MCF 10A (cell line): ENCODE data around the gene FBLN2. TPM values are rescaled to one million over a fixed set of nuclear protein-coding genes. Genes with fewer than 3 reads are reported as not detected.
A peak's percentile ranks its signal among the peaks of the same experiment; 100 is the strongest.

ENCODE experiments used
- BruUV-seq: library from RNA; stranded (reverse); fragments of 400-500 nt; replicated peaks from 2 replicates; lab custom pipeline; 2021; lab: Mats Ljungman, UMichigan
- CTCF ChIA-PET: fragments of 300-600 bp; sonication (Branson Sonifier 250); formaldehyde crosslinking; extraction: SDS; loops from one replicate; lab custom pipeline; 2021; ENCODE audit warnings: antibody characterized with exemption, inconsistent platforms; lab: Yijun Ruan, JAX
- POLR2A ChIA-PET: fragments of 300-600, 350-650 bp; sonication (Branson Sonifier 250); formaldehyde crosslinking; extraction: SDS; loops from one replicate; lab custom pipeline; 2020; ENCODE audit warnings: antibody characterized with exemption, inconsistent platforms; lab: Yijun Ruan, JAX
- DNase-seq: peaks from one replicate; pipeline ENCODE4 v3.0.0-alpha.2; 2018; ENCODE audit not compliant: unreplicated experiment
- H3K27ac Mint-ChIP-seq: one replicate; pipeline ENCODE4 v1.8.0; 2022; ENCODE audit warnings: mild to moderate bottlenecking, low read depth, mixed read lengths; ENCODE audit not compliant: unreplicated experiment
- H3K27me3 Mint-ChIP-seq: one replicate; pipeline ENCODE4 v1.8.0; 2022; ENCODE audit warnings: mixed read lengths; ENCODE audit not compliant: insufficient read depth, unreplicated experiment
- H3K36me3 Mint-ChIP-seq: one replicate; pipeline ENCODE4 v1.8.0; 2022; ENCODE audit warnings: mild to moderate bottlenecking, moderate library complexity, mixed read lengths; ENCODE audit not compliant: insufficient read depth, unreplicated experiment
- H3K4me1 Mint-ChIP-seq: one replicate; pipeline ENCODE4 v1.8.0; 2022; ENCODE audit warnings: mixed read lengths; ENCODE audit not compliant: insufficient read depth, unreplicated experiment
- H3K4me3 Mint-ChIP-seq: one replicate; pipeline ENCODE4 v1.8.0; 2022; ENCODE audit warnings: mild to moderate bottlenecking, moderate library complexity, mixed read lengths; ENCODE audit not compliant: unreplicated experiment
- H3K9me3 Mint-ChIP-seq: one replicate; pipeline ENCODE4 v1.8.0; 2022; ENCODE audit warnings: mixed read lengths; ENCODE audit not compliant: unreplicated experiment
- CTCF ChIP-seq: fragments of 200-600 bp; IDR thresholded peaks from one replicate; pipeline ENCODE4 v1.8.0; 2022; ENCODE audit warnings: antibody characterized with exemption, mild to moderate bottlenecking; ENCODE audit not compliant: unreplicated experiment
- intact Hi-C: fragments of 100-400 bp; cut with micrococcal nuclease; formaldehyde crosslinking; loops from 2 replicates; pipeline ENCODE4 v1.14.1; 2022
- total RNA-seq: library from RNA; stranded (reverse); gene quantifications from 2 replicates; pipeline ENCODE4 v1.2.3, GENCODE V29; 2022

FBLN2 gene
- total RNA-seq, 1 experiment from 2014 or later = not detected

GRCh38 chr3:13601692-13602080 is 52.8 kb downstream of the FBLN2 start:
- no peaks in the 10 kb centered on the region for H3K9me3 Mint-ChIP-seq
- no peak for DNase-seq
- intact Hi-C loops = loop anchor here (1.0 to 5.0 kb wide), 2 partner anchors 47 to 59 kb away; no protein-coding TSS in a partner anchor
- CTCF ChIA-PET = interaction anchor here (1.2 kb wide), 1 partner anchor 22 kb away, joined by 3 read pairs; no protein-coding TSS in a partner anchor
- no TSS peak for BruUV-seq
- POLR2A ChIA-PET = no interaction called here
- no peak for TF ChIP-seq CTCF
- no peak overlapping the region for H3K4me3 Mint-ChIP-seq
- no peaks in the 10 kb centered on the region for H3K27me3 Mint-ChIP-seq
- peak overlapping the region; percentile 95 for H3K27ac Mint-ChIP-seq
- no peaks in the 10 kb centered on the region for H3K36me3 Mint-ChIP-seq
- H3K4me1 Mint-ChIP-seq = peaks cover 36% of the 10 kb centered on the region

GRCh38 chr3:13605555-13605954 is 56.6 kb downstream of the FBLN2 start:
- no peak for TF ChIP-seq CTCF
- no peak for DNase-seq
- CTCF ChIA-PET = interaction anchor here (0.6 kb wide), 1 partner anchor 258 kb away, joined by 3 read pairs; no protein-coding TSS in a partner anchor
- Mint-ChIP-seq H3K27me3 (no peaks in the 10 kb centered on the region), H3K27ac (no peak overlapping the region), H3K4me3 (no peak overlapping the region), H3K9me3 (no peaks in the 10 kb centered on the region), H3K36me3 (no peaks in the 10 kb centered on the region), H3K4me1 (peaks cover 26% of the 10 kb centered on the region)
- intact Hi-C loops = no loop called here
- POLR2A ChIA-PET = no interaction called here
- no TSS peak for BruUV-seq

- peak overlapping the region; percentile 66 for H3K27ac Mint-ChIP-seq
Observed at GRCh38 chr3:13607821-13608597, 59.1 kb downstream of the FBLN2 start.

More at GRCh38 chr3:13607821-13608597, 59.1 kb downstream of the FBLN2 start:
- ChIA-PET POLR2A (no interaction called here), CTCF (interaction anchor here (1.4 kb wide), 1 partner anchor 277 kb away, joined by 5 read pairs; no protein-coding TSS in a partner anchor)
- no peak for DNase-seq
- peaks cover 10% of the 10 kb centered on the region for H3K4me1 Mint-ChIP-seq
- H3K36me3 Mint-ChIP-seq = no peaks in the 10 kb centered on the region
- H3K27me3 Mint-ChIP-seq = no peaks in the 10 kb centered on the region
- no peak for TF ChIP-seq CTCF
- no peak overlapping the region for H3K4me3 Mint-ChIP-seq
- no TSS peak for BruUV-seq
- intact Hi-C loops = no loop called here
- H3K9me3 Mint-ChIP-seq = no peaks in the 10 kb centered on the region
